Astrocyte of the cerebellum (primary cell): ENCODE measurements around the gene RPTN.
A peak's percentile ranks its signal among the peaks of the same experiment; 100 is the strongest.

Experiments used
- DNase-seq: peaks from one replicate; pipeline ENCODE4 v3.0.0-alpha.2; 2011; ENCODE audit warnings: low read depth
- H3K4me3 ChIP-seq: 2 replicates; pipeline ENCODE4 v1.5.1; 2011; ENCODE audit warnings: mild to moderate bottlenecking, low read depth, low read length, moderate library complexity
- CTCF ChIP-seq: IDR thresholded peaks from 2 replicates; pipeline ENCODE4 v1.5.1; 2012; ENCODE audit warnings: low read length, low read depth, moderate library complexity, mild to moderate bottlenecking; ENCODE audit errors: missing control alignments
- in situ Hi-C: cut with HindIII; loops from 2 replicates; pipeline ENCODE4 v1.10.0; 2017; ENCODE audit warnings: low sequenced_read_pairs

The RPTN gene

GRCh38 chr1:152182431-152182830 lies 23.4 kb upstream of the RPTN start:
- peak; percentile 29 for TF ChIP-seq CTCF
- H3K4me3 ChIP-seq = no peak overlapping the region
- no peak for DNase-seq
- in situ Hi-C loops = no loop called here

DNA sequence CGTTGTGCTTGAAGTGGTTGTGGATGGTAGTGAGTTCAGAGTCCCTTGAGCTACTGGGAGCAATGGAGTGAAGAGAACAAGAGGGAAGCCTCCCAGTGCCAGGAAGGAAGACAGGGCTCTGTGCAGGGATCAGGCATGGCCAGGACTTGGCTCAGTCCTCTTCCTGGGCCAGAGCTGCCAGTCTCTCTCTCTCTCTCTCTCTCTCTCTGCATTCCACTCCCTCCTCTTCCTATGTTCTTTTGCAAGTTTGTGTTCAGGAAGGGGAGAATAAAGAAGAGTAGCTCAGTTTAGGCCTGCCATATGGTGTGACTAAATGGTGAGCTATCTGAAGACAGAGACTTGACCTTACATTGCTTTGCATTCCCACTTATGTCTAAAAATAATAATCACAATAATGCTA lies 20.5 kb upstream of the RPTN start:
- in situ Hi-C loops = no loop called here
- DNase-seq = no peak
- no peak for TF ChIP-seq CTCF
- H3K4me3 ChIP-seq = no peak overlapping the region

- H3K4me3 ChIP-seq = no peak overlapping the region
- in situ Hi-C loops = loop anchor here (5.0 kb wide), 1 partner anchor 58 kb away; no protein-coding TSS in a partner anchor
- DNase-seq = no peak
- TF ChIP-seq CTCF = no peak
These were observed 11.4 kb upstream of the RPTN start for GRCh38 chr1:152170287-152170905.

DNA sequence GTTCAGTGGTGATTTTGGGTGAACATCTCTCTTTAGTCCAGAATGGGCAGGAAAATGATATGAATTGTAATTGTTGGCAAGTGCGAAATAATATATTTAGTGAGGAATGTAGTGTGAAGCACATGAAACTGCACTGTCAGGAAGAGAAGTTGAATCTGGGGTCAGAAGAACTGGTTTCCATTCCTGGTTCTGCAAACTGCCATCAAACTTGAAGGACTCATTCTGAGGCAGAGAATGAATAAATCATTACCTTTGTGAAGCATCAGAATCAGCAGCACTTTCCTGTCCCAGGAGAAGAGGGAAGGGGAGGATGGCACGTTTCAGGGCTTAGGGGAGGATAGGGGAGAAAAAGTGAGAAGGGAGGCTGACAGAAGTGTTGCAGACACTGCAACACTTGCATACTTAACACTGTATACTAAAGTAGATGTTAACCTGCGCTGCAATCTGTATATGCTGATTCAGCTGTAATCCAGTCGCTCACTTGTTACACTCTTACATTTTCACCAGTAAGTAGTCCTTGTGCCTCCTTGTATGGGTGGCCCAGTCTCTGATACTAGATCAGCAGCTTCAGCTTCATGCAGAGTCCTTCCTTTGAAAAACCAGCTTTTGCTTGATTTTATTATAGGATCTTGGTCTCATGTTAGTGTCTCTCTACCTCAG lies 10.5 kb upstream of the RPTN start:
- in situ Hi-C loops = loop anchor here (5.0 kb wide), 1 partner anchor 57 kb away; no protein-coding TSS in a partner anchor
- DNase-seq = no peak
- no peak for TF ChIP-seq CTCF

DNA sequence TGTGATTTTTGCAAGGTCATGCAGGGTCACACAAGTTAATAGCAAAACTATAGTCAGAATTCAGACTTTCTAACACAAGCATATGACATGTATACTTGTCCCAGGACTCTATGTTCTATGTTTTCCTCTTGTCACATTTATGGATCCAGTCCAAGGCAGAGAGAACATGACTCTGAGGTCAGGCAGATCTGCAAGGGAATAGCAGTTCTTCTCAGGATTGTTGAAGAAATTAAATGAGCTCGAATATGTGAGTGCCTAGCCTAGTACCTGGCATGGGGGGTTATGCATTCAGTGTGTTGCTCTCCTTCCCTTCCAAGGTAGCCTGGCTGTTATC lies 9.5 kb upstream of the RPTN start:
- DNase-seq = no peak
- H3K4me3 ChIP-seq = no peak overlapping the region
- no peak for TF ChIP-seq CTCF
- in situ Hi-C loops = no loop called here

More for the DNA sequence above, 10.5 kb upstream of the RPTN start:
- no peak overlapping the region for H3K4me3 ChIP-seq

DNA sequence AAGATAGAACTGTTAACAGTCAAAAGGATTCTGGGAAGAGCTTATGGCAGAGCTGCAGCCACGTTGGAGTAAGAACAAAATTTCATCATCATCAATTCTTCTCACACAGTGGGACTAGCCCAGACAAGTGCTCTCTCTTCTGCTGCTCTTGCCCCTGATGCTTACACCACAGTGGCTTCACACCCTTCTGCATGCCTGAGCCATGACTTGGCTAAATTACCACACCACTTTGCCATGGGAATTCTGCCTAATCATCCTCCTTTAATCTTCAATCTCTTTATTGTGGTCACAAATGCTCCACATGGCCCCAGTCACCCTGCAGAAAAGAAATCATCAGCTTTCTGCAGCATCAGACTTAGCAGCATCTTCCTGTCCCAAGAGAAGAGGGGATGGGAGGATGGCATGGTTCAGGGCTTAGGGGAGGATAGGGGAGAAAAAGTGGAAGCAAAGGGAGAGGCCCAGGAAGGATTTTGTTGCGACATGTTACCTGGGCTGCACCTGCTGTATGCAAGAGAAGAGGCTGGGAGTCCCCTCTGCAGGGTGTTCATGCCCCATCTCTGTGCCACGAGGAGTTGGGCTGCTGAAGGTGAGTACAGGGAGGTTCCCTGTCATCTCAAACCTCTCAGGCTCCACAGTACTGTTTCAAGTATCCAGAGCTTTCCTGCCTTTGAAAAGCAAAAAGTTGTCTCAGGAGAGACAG lies 9.0 kb upstream of the RPTN start:
- peak; percentile 60 for DNase-seq
- TF ChIP-seq CTCF = no peak
- no peak overlapping the region for H3K4me3 ChIP-seq
- in situ Hi-C loops = no loop called here
